ENCODE results near the gene RENBP. TPM values are rescaled to one million over a fixed set of nuclear protein-coding genes. Genes with fewer than 3 reads are reported as not detected.

Gene RENBP
- polyA plus RNA-seq, 1 experiment = 0.16 TPM

DNA sequence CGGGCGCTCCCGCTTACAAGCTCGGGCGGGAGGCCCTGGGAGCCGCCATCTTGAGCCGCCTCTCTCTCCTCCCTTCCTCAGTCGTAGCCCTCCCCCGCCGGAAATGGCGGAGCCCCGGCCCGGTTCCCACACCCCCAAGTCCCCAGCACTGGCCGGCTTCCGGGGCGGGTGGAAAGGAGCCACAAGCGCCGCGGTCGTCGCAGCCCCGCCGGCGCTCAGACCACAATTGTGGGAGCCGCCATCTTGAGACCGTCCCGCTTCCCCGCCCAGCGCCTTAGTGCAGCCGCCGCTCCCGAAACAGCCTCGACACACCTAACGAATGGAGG lies 26.6 kb upstream of the RENBP start:
- peak; percentile 61 for DNase-seq (ENCODE audit: low read depth, low spot score)
- Histone ChIP-seq H3K27ac (ENCODE audit: low read depth, low read length) (peak overlapping the region; percentile 98), H3K27me3 (ENCODE audit: control insufficient read depth, insufficient read depth, low read length) (no peaks in the 10 kb centered on the region), H3K4me3 (ENCODE audit: low read depth, low read length) (peak overlapping the region; percentile 83), H3K9me3 (ENCODE audit: control insufficient read depth, insufficient read depth, low read length) (no peaks in the 10 kb centered on the region; the same call in 1 of the 2 replicates)
- POLR2A ChIA-PET = interaction anchor here (0.6 to 0.8 kb wide), 2 partner anchors 9 to 177 kb away, joined by 4 to 7 read pairs; partner anchors contain the start of genes IDH3G and SSR4
- TF ChIP-seq, protein P1, sequence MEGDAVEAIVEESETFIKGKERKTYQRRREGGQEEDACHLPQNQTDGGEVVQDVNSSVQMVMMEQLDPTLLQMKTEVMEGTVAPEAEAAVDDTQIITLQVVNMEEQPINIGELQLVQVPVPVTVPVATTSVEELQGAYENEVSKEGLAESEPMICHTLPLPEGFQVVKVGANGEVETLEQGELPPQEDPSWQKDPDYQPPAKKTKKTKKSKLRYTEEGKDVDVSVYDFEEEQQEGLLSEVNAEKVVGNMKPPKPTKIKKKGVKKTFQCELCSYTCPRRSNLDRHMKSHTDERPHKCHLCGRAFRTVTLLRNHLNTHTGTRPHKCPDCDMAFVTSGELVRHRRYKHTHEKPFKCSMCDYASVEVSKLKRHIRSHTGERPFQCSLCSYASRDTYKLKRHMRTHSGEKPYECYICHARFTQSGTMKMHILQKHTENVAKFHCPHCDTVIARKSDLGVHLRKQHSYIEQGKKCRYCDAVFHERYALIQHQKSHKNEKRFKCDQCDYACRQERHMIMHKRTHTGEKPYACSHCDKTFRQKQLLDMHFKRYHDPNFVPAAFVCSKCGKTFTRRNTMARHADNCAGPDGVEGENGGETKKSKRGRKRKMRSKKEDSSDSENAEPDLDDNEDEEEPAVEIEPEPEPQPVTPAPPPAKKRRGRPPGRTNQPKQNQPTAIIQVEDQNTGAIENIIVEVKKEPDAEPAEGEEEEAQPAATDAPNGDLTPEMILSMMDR (IDR thresholded peaks at IDR 0.05; ENCODE audit: low read depth, low read length) = no peak
- CTCF ChIA-PET = interaction anchor here (1.6 kb wide), 1 partner anchor 42 kb away, joined by 7 read pairs; no protein-coding TSS in a partner anchor

- ChIA-PET CTCF (interaction anchor here (0.8 to 1.6 kb wide), 2 partner anchors 24 to 43 kb away, joined by 3 to 7 read pairs; no protein-coding TSS in a partner anchor), POLR2A (interaction anchor here (0.6 to 0.8 kb wide), 2 partner anchors 10 to 176 kb away, joined by 4 to 7 read pairs; partner anchors contain the start of genes IDH3G and SSR4)
- H3K27ac ChIP-seq (ENCODE audit: low read depth, low read length) = peak overlapping the region; percentile 98
- TF ChIP-seq, protein P1 (IDR thresholded peaks at IDR 0.05; ENCODE audit: low read depth, low read length) = no peak
- DNase-seq (ENCODE audit: low read depth, low spot score) = no peak
- no peaks in the 10 kb centered on the region; the same call in 1 of the 2 replicates for H3K9me3 ChIP-seq (ENCODE audit: control insufficient read depth, insufficient read depth, low read length)
- no peaks in the 10 kb centered on the region for H3K27me3 ChIP-seq (ENCODE audit: control insufficient read depth, insufficient read depth, low read length)
- peak overlapping the region; percentile 83 for H3K4me3 ChIP-seq (ENCODE audit: low read depth, low read length)
These were observed 26.1 kb upstream of the RENBP start for GRCh38 chrX:153970357-153971123.

GRCh38 chrX:153969904-153970356 lies 25.5 kb upstream of the RENBP start:
- POLR2A ChIA-PET = no interaction called here
- H3K27ac ChIP-seq (ENCODE audit: low read depth, low read length) = no peak overlapping the region
- H3K4me3 ChIP-seq (ENCODE audit: low read depth, low read length) = peak overlapping the region; percentile 83
- CTCF ChIA-PET = interaction anchor here (0.8 to 1.3 kb wide), 2 partner anchors 23 kb away, joined by 3 to 4 read pairs; no protein-coding TSS in a partner anchor
- TF ChIP-seq, protein P1 (IDR thresholded peaks at IDR 0.05; ENCODE audit: low read depth, low read length) = no peak
- no peaks in the 10 kb centered on the region for H3K27me3 ChIP-seq (ENCODE audit: control insufficient read depth, insufficient read depth, low read length)
- DNase-seq (ENCODE audit: low read depth, low spot score) = no peak
- H3K9me3 ChIP-seq (ENCODE audit: control insufficient read depth, insufficient read depth, low read length) = no peaks in the 10 kb centered on the region; the same call in 1 of the 2 replicates

GRCh38 chrX:153969125-153969903 lies 24.9 kb upstream of the RENBP start:
- Histone ChIP-seq H3K27me3 (ENCODE audit: control insufficient read depth, insufficient read depth, low read length) (no peaks in the 10 kb centered on the region), H3K4me3 (ENCODE audit: low read depth, low read length) (peak overlapping the region; percentile 83), H3K27ac (ENCODE audit: low read depth, low read length) (peak overlapping the region; percentile 31), H3K9me3 (ENCODE audit: control insufficient read depth, insufficient read depth, low read length) (no peaks in the 10 kb centered on the region; the same call in 1 of the 2 replicates)
- no peak for DNase-seq (ENCODE audit: low read depth, low spot score)
- TF ChIP-seq, protein P1 (IDR thresholded peaks at IDR 0.05; ENCODE audit: low read depth, low read length) = no peak
- ChIA-PET POLR2A (no interaction called here), CTCF (interaction anchor here (1.3 kb wide), 1 partner anchor 22 kb away, joined by 4 read pairs; no protein-coding TSS in a partner anchor)

Measured in AG04450 (cell line).